Activated B cell treated with CpG ODN at 0.5 μM for 24 hours (primary cell): ENCODE data around the gene HBA1. TPM values are rescaled to one million over a fixed set of nuclear protein-coding genes. Genes with fewer than 3 reads are reported as not detected.
"Not testable (repeated sequence)": the region's sequence is repeated elsewhere in the genome, so short reads cannot be mapped to it uniquely, and the experiment has no call there.

Experiments
- ATAC-seq: fragments of 200-7000 bp; cut with Tn5 transposase; one replicate; pipeline ENCODE4 v1.10.0; 2021; ENCODE audit warnings: low read depth, mild to moderate bottlenecking, moderate library complexity
- CTCF ChIA-PET: fragments of 350-600 bp; sonication (Branson Sonifier 250); formaldehyde crosslinking; loops from one replicate; lab custom pipeline; 2021; ENCODE audit warnings: antibody characterized with exemption; lab: Charles Lee
- POLR2A ChIA-PET: fragments of 350-600 bp; sonication (Branson Sonifier 250); formaldehyde crosslinking; loops from one replicate; lab custom pipeline; 2021; ENCODE audit warnings: antibody characterized with exemption; lab: Charles Lee
- DNase-seq: peaks from one replicate; pipeline ENCODE4 v3.0.0; 2022
- H3K27ac Mint-ChIP-seq: one replicate; pipeline ENCODE4 v1.8.0; 2020; ENCODE audit warnings: mixed read lengths
- H3K27me3 Mint-ChIP-seq: one replicate; pipeline ENCODE4 v1.8.0; 2021; ENCODE audit warnings: mixed read lengths
- H3K36me3 Mint-ChIP-seq: one replicate; pipeline ENCODE4 v1.8.0; 2021; ENCODE audit warnings: low read depth, mixed read lengths
- H3K4me1 Mint-ChIP-seq: one replicate; pipeline ENCODE4 v1.8.0; 2021; ENCODE audit warnings: mixed read lengths
- H3K4me3 Mint-ChIP-seq: one replicate; pipeline ENCODE4 v1.8.0; 2020; ENCODE audit warnings: mild to moderate bottlenecking, mixed read lengths
- H3K9me3 Mint-ChIP-seq: one replicate; pipeline ENCODE4 v1.8.0; 2020; ENCODE audit warnings: mixed read lengths
- CTCF ChIP-seq: fragments of 200-600 bp; IDR thresholded peaks from one replicate; pipeline ENCODE4 v1.8.0; 2022; ENCODE audit warnings: antibody characterized with exemption, mild to moderate bottlenecking
- intact Hi-C: fragments of 100-400 bp; cut with micrococcal nuclease; formaldehyde crosslinking; loops from one replicate; pipeline ENCODE4 v1.15.1; 2024
- total RNA-seq: library from RNA; stranded (reverse); gene quantifications from 2 replicates; pipeline ENCODE4 v1.2.3, GENCODE V29; 2022

HBA1 gene
- 109 and 111 TPM in 2 replicates for total RNA-seq

DNA sequence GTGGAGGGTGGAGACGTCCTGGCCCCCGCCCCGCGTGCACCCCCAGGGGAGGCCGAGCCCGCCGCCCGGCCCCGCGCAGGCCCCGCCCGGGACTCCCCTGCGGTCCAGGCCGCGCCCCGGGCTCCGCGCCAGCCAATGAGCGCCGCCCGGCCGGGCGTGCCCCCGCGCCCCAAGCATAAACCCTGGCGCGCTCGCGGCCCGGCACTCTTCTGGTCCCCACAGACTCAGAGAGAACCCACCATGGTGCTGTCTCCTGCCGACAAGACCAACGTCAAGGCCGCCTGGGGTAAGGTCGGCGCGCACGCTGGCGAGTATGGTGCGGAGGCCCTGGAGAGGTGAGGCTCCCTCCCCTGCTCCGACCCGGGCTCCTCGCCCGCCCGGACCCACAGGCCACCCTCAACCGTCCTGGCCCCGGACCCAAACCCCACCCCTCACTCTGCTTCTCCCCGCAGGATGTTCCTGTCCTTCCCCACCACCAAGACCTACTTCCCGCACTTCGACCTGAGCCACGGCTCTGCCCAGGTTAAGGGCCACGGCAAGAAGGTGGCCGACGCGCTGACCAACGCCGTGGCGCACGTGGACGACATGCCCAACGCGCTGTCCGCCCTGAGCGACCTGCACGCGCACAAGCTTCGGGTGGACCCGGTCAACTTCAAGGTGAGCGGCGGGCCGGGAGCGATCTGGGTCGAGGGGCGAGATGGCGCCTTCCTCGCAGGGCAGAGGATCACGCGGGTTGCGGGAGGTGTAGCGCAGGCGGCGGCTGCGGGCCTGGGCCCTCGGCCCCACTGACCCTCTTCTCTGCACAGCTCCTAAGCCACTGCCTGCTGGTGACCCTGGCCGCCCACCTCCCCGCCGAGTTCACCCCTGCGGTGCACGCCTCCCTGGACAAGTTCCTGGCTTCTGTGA, at the start of gene HBA1:
HBA1 (plus strand) TSS at position 204 of the 906 bp plus-strand sequence; CDS start at position 241, 37 bp downstream.
- ATAC-seq: peak; percentile 47
- H3K36me3 Mint-ChIP-seq, POLR2A ChIA-PET, DNase-seq, intact Hi-C loops, H3K9me3 Mint-ChIP-seq, H3K27ac Mint-ChIP-seq, CTCF ChIA-PET: not testable (repeated sequence)
- Mint-ChIP-seq H3K4me3 (peak within 1 kb of the TSS; percentile 12), H3K27me3 (peaks cover 30% of the 10 kb centered on the region), H3K4me1 (peaks cover 14% of the 10 kb centered on the region)

- H3K4me1 Mint-ChIP-seq: peaks cover 1% of the 10 kb centered on the region
- H3K27ac Mint-ChIP-seq: no peak overlapping the region
- ChIA-PET POLR2A (no interaction called here), CTCF (interaction anchor here (1.5 kb wide), 1 partner anchor 22 kb away, joined by 4 read pairs; no protein-coding TSS in a partner anchor)
- no peaks in the 10 kb centered on the region for H3K9me3 Mint-ChIP-seq
- intact Hi-C loops: no loop called here
- no peaks in the 10 kb centered on the region for H3K27me3 Mint-ChIP-seq
- H3K36me3 Mint-ChIP-seq: peaks cover 23% of the 10 kb centered on the region
- DNase-seq (no peak), ATAC-seq (no peak)
- no peak for TF ChIP-seq CTCF
- no peak overlapping the region for H3K4me3 Mint-ChIP-seq
Measured at GRCh38 chr16:129075-129474, 47.4 kb upstream of the HBA1 start.

GRCh38 chr16:130533-131173, 45.8 kb upstream of the HBA1 start:
- DNase-seq (no peak), ATAC-seq (no peak)
- Mint-ChIP-seq H3K4me3 (no peak overlapping the region), H3K27me3 (no peaks in the 10 kb centered on the region), H3K36me3 (peaks cover 12% of the 10 kb centered on the region), H3K4me1 (peaks cover 1% of the 10 kb centered on the region), H3K9me3 (no peaks in the 10 kb centered on the region), H3K27ac (no peak overlapping the region)
- ChIA-PET CTCF (no interaction called here), POLR2A (no interaction called here)
- TF ChIP-seq CTCF: no peak
- intact Hi-C loops: no loop called here

- POLR2A ChIA-PET: no interaction called here
- no peak overlapping the region for H3K4me3 Mint-ChIP-seq
- CTCF ChIA-PET: interaction anchor here (1.5 kb wide), 1 partner anchor 25 kb away, joined by 4 read pairs; no protein-coding TSS in a partner anchor
- peaks cover 10% of the 10 kb centered on the region for H3K36me3 Mint-ChIP-seq
- H3K27ac Mint-ChIP-seq: no peak overlapping the region
- peaks cover 5% of the 10 kb centered on the region for H3K4me1 Mint-ChIP-seq
- no peak for ATAC-seq
- no peaks in the 10 kb centered on the region for H3K27me3 Mint-ChIP-seq
- H3K9me3 Mint-ChIP-seq: no peaks in the 10 kb centered on the region
- DNase-seq: no peak
- no peak for TF ChIP-seq CTCF
- intact Hi-C loops: no loop called here
Measured at GRCh38 chr16:132120-132519, 44.4 kb upstream of the HBA1 start.

DNA sequence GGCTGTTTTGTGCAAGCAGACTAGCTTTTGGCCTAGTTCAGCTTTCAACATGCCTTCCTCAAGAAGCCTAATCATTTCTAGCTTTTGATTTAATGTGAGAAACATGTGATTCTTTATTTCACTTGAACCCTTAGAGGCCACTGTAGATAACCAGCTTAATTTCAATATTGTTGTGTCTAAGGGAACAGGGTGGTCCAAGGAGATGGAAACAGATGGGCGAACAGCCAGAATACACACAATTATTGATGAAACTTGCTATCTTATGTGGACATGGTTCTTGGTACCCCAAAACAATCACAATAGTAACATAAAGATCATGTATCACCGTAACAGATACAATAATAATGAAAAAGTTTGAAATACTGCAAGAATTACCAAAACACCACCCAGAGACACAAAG, 42.8 kb upstream of the HBA1 start:
- CTCF ChIA-PET: interaction anchor here (0.6 to 1.5 kb wide), 2 partner anchors 26 to 229 kb away, joined by 3 to 4 read pairs; no protein-coding TSS in a partner anchor

More for the DNA sequence above, 42.8 kb upstream of the HBA1 start:
- Mint-ChIP-seq H3K4me1 (peaks cover 9% of the 10 kb centered on the region), H3K4me3 (no peak overlapping the region), H3K36me3 (peaks cover 11% of the 10 kb centered on the region), H3K9me3 (no peaks in the 10 kb centered on the region), H3K27ac (no peak overlapping the region), H3K27me3 (no peaks in the 10 kb centered on the region)
- ATAC-seq: no peak
- POLR2A ChIA-PET: no interaction called here
- no peak for DNase-seq
- no peak for TF ChIP-seq CTCF
- intact Hi-C loops: no loop called here
